22Rv1 (cell line): ENCODE data around the gene RANBP17.
"Not testable (repeated sequence)": the region's sequence is repeated elsewhere in the genome, so short reads cannot be mapped to it uniquely, and the experiment has no call there.

ENCODE experiments used
- H3K27ac ChIP-seq: fragments of 450-650 bp; 2 replicates; pipeline ENCODE4 v1.5.1; 2017
- ZFX ChIP-seq: fragments of 450-650 bp; IDR thresholded peaks from 2 replicates; pipeline ENCODE4 v1.6.1; 2017; ENCODE audit warnings: antibody characterized with exemption, borderline replicate concordance
- TF ChIP-seq, protein P1 (sequence below): fragments of 450-650 bp; IDR thresholded peaks from 2 replicates; pipeline ENCODE4 v1.5.1; 2017; ENCODE audit warnings: mild to moderate bottlenecking

Gene RANBP17

DNA sequence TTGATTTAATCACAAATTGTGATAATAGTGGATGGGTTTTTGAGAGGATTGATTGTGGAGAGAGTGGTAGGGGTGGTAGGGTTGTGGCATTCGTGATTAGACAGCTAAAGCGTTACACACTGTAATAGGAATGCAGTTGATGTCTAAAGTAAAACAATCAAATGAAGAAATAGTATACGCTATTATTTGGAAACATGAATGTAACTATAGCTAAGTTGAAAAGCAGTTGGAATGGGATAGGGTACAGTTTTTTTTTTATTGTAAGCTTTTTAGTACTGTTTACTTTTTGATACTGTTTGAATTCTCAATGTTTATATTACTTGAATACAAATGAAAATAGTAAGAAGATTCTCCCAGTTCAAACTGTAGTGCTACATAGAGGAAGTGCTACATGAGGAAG, 51.8 kb downstream of the RANBP17 start:
- TF ChIP-seq, protein P1, sequence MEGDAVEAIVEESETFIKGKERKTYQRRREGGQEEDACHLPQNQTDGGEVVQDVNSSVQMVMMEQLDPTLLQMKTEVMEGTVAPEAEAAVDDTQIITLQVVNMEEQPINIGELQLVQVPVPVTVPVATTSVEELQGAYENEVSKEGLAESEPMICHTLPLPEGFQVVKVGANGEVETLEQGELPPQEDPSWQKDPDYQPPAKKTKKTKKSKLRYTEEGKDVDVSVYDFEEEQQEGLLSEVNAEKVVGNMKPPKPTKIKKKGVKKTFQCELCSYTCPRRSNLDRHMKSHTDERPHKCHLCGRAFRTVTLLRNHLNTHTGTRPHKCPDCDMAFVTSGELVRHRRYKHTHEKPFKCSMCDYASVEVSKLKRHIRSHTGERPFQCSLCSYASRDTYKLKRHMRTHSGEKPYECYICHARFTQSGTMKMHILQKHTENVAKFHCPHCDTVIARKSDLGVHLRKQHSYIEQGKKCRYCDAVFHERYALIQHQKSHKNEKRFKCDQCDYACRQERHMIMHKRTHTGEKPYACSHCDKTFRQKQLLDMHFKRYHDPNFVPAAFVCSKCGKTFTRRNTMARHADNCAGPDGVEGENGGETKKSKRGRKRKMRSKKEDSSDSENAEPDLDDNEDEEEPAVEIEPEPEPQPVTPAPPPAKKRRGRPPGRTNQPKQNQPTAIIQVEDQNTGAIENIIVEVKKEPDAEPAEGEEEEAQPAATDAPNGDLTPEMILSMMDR, result no peak
- TF ChIP-seq ZFX, result no peak

GRCh38 chr5:170917113-170917512, 55.3 kb downstream of the RANBP17 start:
- TF ChIP-seq, protein P1, result no peak
- no peak for TF ChIP-seq ZFX
- no peak overlapping the region for H3K27ac ChIP-seq

More for the DNA sequence above, 51.8 kb downstream of the RANBP17 start:
- no peak overlapping the region for H3K27ac ChIP-seq

- no peak overlapping the region for H3K27ac ChIP-seq
- TF ChIP-seq ZFX, result no peak
- TF ChIP-seq, protein P1, result no peak
Observed at GRCh38 chr5:170920196-170920595, 58.4 kb downstream of the RANBP17 start.

DNA sequence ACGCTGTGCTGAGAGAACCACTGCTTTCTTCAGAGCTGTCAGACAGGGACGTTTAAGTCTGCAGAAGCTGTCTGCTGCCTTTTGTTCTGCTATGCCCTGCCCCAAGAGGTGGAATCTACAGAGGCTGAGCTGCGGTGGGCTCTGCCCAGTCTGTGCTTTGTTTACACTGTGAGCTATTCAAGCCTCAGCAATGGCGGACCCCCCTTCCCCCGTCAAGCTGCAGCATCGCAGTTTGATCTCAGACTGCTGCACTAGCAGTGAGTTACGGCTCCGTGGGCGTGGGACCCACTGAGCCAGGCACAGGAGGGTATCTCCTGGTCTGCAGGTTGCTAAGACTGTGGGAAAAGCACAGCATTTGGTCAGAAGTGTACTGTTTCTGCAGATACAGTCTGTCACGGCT, 60.5 kb downstream of the RANBP17 start:
- not testable (repeated sequence) for H3K27ac ChIP-seq

DNA sequence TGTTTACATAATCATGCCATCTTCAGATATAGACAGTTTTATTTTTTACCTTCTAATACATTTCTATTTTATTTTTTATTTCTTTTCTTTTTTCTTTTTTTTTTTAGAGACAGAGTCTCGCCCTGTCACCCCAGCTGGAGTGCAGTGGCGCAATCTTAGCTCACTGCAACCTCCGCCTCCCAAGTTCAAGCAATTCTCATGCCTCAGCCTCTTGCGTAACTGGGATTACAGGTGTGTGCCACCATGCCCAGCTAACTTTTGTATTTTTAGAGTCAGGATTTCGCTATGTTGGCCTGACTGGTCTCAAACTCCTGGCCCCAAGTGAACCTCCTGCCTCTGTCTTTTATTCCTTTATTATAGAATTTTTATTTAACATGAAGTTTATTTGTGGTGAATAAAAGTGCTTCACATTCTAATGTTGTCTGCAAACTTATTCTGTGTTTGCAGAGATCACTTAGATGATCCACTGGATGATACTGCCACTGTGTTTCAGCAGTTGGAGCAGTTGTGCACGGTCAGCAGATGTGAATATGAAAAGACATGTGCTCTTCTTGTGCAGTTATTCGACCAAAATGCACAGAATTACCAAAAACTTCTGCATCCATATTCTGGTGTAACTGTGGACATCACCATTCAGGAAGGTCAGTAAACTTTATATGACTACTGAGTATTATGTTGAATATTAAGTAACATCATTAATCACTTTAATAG, 62.2 kb downstream of the RANBP17 start:
- TF ChIP-seq, protein P1, result no peak
- no peak for TF ChIP-seq ZFX
- no peak overlapping the region for H3K27ac ChIP-seq

DNA sequence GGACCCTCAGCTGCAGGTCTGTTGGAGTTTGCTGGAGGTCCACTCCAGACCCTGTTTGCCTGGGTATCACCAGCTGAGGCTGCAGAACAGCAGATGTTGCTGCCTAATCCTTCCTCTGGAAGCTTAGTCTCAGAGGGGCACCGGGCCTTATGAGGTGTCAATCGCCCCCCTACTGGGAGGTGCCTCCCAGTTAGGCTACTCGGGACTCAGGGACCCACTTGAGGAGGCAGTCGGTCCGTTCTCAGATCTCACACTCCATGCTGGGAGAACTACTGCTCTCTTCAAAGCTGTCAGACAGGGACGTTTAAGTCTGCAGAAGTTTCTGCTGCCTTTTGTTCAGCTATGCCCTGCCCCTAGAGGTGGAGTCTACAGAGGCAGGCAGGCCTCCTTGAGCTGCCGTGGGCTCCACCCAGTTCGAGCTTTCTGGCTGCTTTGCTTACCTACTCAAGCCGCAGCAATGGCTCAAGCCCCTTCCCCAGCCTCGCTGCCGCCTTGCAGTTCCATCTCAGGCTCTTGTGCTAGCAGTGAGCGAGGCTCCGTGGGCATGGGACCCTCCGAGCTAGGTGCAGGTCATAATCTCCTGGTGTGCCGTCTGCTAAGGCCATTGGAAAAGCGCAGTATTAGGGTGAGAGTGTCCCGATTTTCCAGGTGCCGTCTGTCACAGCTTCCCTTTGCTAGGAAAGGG, 73.9 kb downstream of the RANBP17 start:
- not testable (repeated sequence) for H3K27ac ChIP-seq

DNA sequence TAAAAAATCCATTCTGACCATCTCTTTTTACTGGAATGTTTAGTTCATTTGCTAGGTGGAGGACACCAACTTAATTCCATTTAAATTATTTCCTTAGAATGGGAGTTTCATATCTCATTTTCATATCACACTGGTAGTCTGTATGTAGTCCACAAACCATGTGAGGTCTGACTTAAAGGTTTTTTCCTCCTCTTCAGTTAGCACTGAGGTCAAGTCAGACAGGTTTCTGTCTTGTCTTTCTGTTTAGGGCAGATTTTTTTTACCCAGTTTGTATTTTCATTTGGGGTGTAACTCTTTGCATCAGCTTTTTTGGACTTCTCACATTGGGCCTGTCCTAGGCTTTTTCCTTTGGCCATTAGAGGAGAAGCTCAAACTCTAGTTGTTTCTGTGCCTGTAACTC, 75.3 kb downstream of the RANBP17 start:
- TF ChIP-seq, protein P1, result no peak
- no peak for TF ChIP-seq ZFX
- H3K27ac ChIP-seq, result no peak overlapping the region

- TF ChIP-seq ZFX, result no peak
- TF ChIP-seq, protein P1, result no peak
- H3K27ac ChIP-seq, result no peak overlapping the region
Observed at GRCh38 chr5:170937914-170938313, 76.1 kb downstream of the RANBP17 start.
